Pancreas (tissue), 10 donors: ENCODE results near the gene LEMD2. TPM values are rescaled to one million over a fixed set of nuclear protein-coding genes. Genes with fewer than 3 reads are reported as not detected.

Source experiments
- ATAC-seq, 4 donors: fragments of 200-7000 bp; cut with Tn5 transposase; one replicate each; pipeline versions ENCODE4 v1.8.0 to v1.9.1; 2020; ENCODE audit warnings: mild to moderate bottlenecking in 4 of 4, moderate library complexity in 4 of 4
- DNase-seq, 6 donors: peaks; one replicate each; pipeline ENCODE4 v3.0.0-alpha.2; 2020
- FAIRE-seq: peaks from 2 replicates; lab custom pipeline; 2012; peaks lifted over from hg19 to GRCh38; lab: Jason Lieb, UNC
- H3K27ac ChIP-seq, 4 donors: fragments of 200-600 bp; sonication (generic); 1 replicate in 3 of 4; 2 replicates in 1 of 4; pipeline versions ENCODE4 v1.5.0 to v1.8.0; 2020
- H3K27me3 ChIP-seq, 4 donors: fragments of 200-600 bp; one replicate each; pipeline ENCODE4 v1.8.0; 2021
- H3K36me3 ChIP-seq, 3 donors: fragments of 200-600 bp; sonication (generic) in 1 of 3; one replicate each; pipeline versions ENCODE4 v1.5.0 to v1.8.0; 2020 to 2021
- H3K4me1 ChIP-seq, 3 donors: fragments of 200-600 bp; one replicate each; pipeline ENCODE4 v1.8.0; 2021
- H3K4me3 ChIP-seq, 4 donors: fragments of 200-600 bp; sonication (generic) in 2 of 4; one replicate each; pipeline versions ENCODE4 v1.5.0 to v1.8.0; 2020 to 2021
- H3K9me3 ChIP-seq, 4 donors: fragments of 200-600 bp; one replicate each; pipeline ENCODE4 v1.8.0; 2021
- WGBS, 2 donors: extraction: QIAGEN DNeasy Blood & Tissue Kit; methylation state at CpG; one replicate each; pipeline ENCODE4 v1.1.7; 2013; 5-methylcytosine and 5-hydroxymethylcytosine counted together
- intact Hi-C, 3 donors: fragments of 100-400 bp; cut with DNase I; formaldehyde crosslinking; loops; one replicate each; pipeline versions ENCODE4 v1.11.1 to v1.14.2; 2022
- polyA plus RNA-seq, 2 donors: library from polyadenylated mRNA; stranded (reverse); fragments of 200-250 nt; gene quantifications; one replicate each; pipeline ENCODE4 v1.2.3, GENCODE V29; 2013
- total RNA-seq, 6 donors: library from RNA; stranded (reverse); fragmentation: NEBNext Ultra II Directional in 4 of 6; extraction: Animal tissue kit (Norgen Biotek cat#: 25700) in 4 of 6; gene quantifications; one replicate each; pipeline versions ENCODE4 v1.2.1 to v1.2.4, GENCODE V29; 2021 to 2023
- TF ChIP-seq, protein P1 (sequence below), 4 donors: fragments of 200-600 bp; sonication (generic) in 3 of 4; IDR thresholded peaks; one replicate each; pipeline versions ENCODE4 v1.5.0 to v1.8.0; 2021; ENCODE audit warnings: antibody characterized with exemption in 4 of 4
- donor health status: healthy with polysubstance abuse.
- donor health status: DM: no; HTN: no; CAD: no; lungs with moderate emphysema.
- donor health status: DM: no; HTN: no; CAD: no.
- donor health status: control.
- donor health status: control.
- donor health status: Bipolar disorder and iron deficiency.
- donor health status: DM: yes; HTN: yes; CAD: no.
- donor health status: DM: no; HTN: no; CAD: no.
- donor health status: DM: no; HTN: no; CAD: no.
- donor health status: DM: yes; HTN: yes; CAD: no.

Gene LEMD2
- total and polyA plus RNA-seq, 8 donors, result 23.4 to 59.4 (median 30.0) TPM

GRCh38 chr6:33740794-33741193, 48.1 kb downstream of the LEMD2 start:
- Histone ChIP-seq H3K36me3 (no peaks in the 10 kb centered on the region), H3K4me3 (no peak overlapping the region), H3K27me3 (no peaks in the 10 kb centered on the region), H3K4me1 (peaks cover 0 to 18% (median 17%) of the 10 kb centered on the region in 3 donors), H3K9me3 (no peaks in the 10 kb centered on the region), H3K27ac (peak overlapping the region; percentile 22 to 75 (median 40))
- ATAC-seq (peak; percentile 50 to 61 (median 56)), DNase-seq (peak in 5 of 6 donors; percentile 25 to 63 (median 61)), FAIRE-seq (no peak)
- WGBS, 2 donors, result 41 to 42% methylated on average over 5 of the region's 5 CpGs
- intact Hi-C loops, result no loop called here
- TF ChIP-seq, protein P1, sequence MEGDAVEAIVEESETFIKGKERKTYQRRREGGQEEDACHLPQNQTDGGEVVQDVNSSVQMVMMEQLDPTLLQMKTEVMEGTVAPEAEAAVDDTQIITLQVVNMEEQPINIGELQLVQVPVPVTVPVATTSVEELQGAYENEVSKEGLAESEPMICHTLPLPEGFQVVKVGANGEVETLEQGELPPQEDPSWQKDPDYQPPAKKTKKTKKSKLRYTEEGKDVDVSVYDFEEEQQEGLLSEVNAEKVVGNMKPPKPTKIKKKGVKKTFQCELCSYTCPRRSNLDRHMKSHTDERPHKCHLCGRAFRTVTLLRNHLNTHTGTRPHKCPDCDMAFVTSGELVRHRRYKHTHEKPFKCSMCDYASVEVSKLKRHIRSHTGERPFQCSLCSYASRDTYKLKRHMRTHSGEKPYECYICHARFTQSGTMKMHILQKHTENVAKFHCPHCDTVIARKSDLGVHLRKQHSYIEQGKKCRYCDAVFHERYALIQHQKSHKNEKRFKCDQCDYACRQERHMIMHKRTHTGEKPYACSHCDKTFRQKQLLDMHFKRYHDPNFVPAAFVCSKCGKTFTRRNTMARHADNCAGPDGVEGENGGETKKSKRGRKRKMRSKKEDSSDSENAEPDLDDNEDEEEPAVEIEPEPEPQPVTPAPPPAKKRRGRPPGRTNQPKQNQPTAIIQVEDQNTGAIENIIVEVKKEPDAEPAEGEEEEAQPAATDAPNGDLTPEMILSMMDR (IDR thresholded peaks at IDR 0.05), result no peak

DNA sequence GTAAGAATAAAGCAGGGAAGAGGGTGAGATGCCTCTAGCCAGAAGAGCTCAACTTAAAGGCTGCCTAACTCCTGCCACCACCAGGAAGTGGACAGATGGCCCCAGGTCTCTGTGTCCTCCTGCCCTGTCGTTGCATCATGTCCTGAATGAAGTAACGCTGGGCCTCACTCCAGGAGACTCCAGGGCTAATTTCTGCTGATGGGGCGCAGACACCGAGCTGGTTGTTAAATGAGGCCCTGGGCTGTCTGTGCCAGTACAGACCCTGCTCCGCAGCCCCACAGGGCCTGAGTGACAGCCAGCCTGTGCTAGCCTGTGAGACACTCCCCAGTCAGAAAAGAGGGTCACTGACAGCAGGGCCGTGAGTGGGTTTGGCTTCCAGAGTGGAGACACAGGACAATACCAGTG, 48.7 kb downstream of the LEMD2 start:
- Histone ChIP-seq H3K4me3 (no peak overlapping the region), H3K36me3 (no peaks in the 10 kb centered on the region), H3K27me3 (no peaks in the 10 kb centered on the region), H3K4me1 (peaks cover 0 to 18% (median 17%) of the 10 kb centered on the region in 3 donors), H3K9me3 (no peaks in the 10 kb centered on the region), H3K27ac (peak overlapping the region in 3 of 4 donors; percentile 22 to 75 (median 42))
- peak in 2 of 6 donors; percentile 42 to 51 for DNase-seq
- FAIRE-seq, result no peak
- peak; percentile 24 to 56 (median 28) for ATAC-seq
- WGBS, 2 donors, result 60 to 90% methylated on average over 6 of the region's 6 CpGs
- intact Hi-C loops, result no loop called here
- TF ChIP-seq, protein P1 (IDR thresholded peaks at IDR 0.05), result no peak

DNA sequence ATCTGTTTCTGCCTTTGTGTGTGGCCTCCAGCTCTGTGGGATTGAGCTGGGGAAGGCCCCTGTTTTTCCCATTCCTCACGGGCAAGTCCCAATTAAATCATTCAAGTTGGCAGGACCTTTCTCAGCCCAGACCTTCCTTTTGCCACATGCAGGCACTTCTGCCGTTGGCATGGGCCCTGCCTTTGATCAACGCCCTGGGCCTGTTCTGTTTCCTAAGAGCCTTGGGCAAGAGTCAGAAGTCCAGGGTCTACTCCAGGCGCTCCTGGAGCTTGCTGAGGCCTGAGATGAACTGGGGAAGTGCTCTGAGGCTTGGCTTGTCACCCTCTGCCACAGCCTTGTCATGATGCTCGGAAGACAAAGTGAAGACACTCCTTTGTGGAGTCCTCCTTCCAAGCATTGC, 49.4 kb downstream of the LEMD2 start:
- ATAC-seq (peak in 1 of 4 donors; percentile 4), DNase-seq (peak in 1 of 6 donors; percentile 26)
- intact Hi-C loops, result no loop called here

GRCh38 chr6:33738879-33739278, 50.1 kb downstream of the LEMD2 start:
- intact Hi-C loops, result no loop called here
- FAIRE-seq (no peak), ATAC-seq (no peak), DNase-seq (peak in 1 of 6 donors; percentile 19)
- H3K27me3 ChIP-seq, result no peaks in the 10 kb centered on the region
- H3K4me3 ChIP-seq, result no peak overlapping the region
- H3K27ac ChIP-seq, result no peak overlapping the region
- no peaks in the 10 kb centered on the region for H3K9me3 ChIP-seq
- H3K36me3 ChIP-seq, result no peaks in the 10 kb centered on the region
- TF ChIP-seq, protein P1 (IDR thresholded peaks at IDR 0.05), result no peak
- peaks cover 0 to 14% (median 14%) of the 10 kb centered on the region in 3 donors for H3K4me1 ChIP-seq
- WGBS, 2 donors, result 86 to 96% methylated on average over 5 of the region's 5 CpGs

More for the DNA sequence above, 49.4 kb downstream of the LEMD2 start:
- TF ChIP-seq, protein P1 (IDR thresholded peaks at IDR 0.05), result no peak
- peak overlapping the region in 3 of 4 donors; percentile 11 to 75 (median 42) for H3K27ac ChIP-seq
- H3K4me1 ChIP-seq, result peaks cover 0 to 17% (median 15%) of the 10 kb centered on the region in 3 donors
- H3K4me3 ChIP-seq, result no peak overlapping the region
- H3K27me3 ChIP-seq, result no peaks in the 10 kb centered on the region
- no peaks in the 10 kb centered on the region for H3K9me3 ChIP-seq
- no peak for FAIRE-seq
- H3K36me3 ChIP-seq, result no peaks in the 10 kb centered on the region
- 69 to 81% methylated on average over 5 of the region's 5 CpGs for WGBS, 2 donors

GRCh38 chr6:33738153-33738552, 50.8 kb downstream of the LEMD2 start:
- FAIRE-seq, result no peak

More at GRCh38 chr6:33738153-33738552, 50.8 kb downstream of the LEMD2 start:
- TF ChIP-seq, protein P1 (IDR thresholded peaks at IDR 0.05), result no peak
- no peaks in the 10 kb centered on the region for H3K9me3 ChIP-seq
- peaks cover 0 to 14% (median 10%) of the 10 kb centered on the region in 3 donors for H3K4me1 ChIP-seq
- H3K27ac ChIP-seq, result no peak overlapping the region
- H3K36me3 ChIP-seq, result no peaks in the 10 kb centered on the region
- intact Hi-C loops, result no loop called here
- no peak for ATAC-seq
- H3K4me3 ChIP-seq, result no peak overlapping the region
- WGBS, 2 donors, result 89 to 95% methylated on average over 9 of the region's 9 CpGs
- H3K27me3 ChIP-seq, result no peaks in the 10 kb centered on the region
- peak in 1 of 6 donors; percentile 35 for DNase-seq
